BE2C (cell line): ENCODE results near the gene PDZD8.
"Not testable (repeated sequence)": the region's sequence is repeated elsewhere in the genome, so short reads cannot be mapped to it uniquely, and the experiment has no call there.

Source experiments
- DNase-seq: peaks from one replicate; pipeline ENCODE4 v3.0.0-alpha.2; 2020
- H3K27me3 ChIP-seq: fragments of 250-450 bp; sonication (Bioruptor Pico); 2 replicates; pipeline ENCODE4 v1.5.1; 2020; ENCODE audit warnings: mild to moderate bottlenecking
- H3K36me3 ChIP-seq: fragments of 250-450 bp; sonication (Bioruptor Pico); 2 replicates; pipeline ENCODE4 v1.5.1; 2020; ENCODE audit warnings: mild to moderate bottlenecking
- H3K4me1 ChIP-seq: fragments of 250-450 bp; sonication (Bioruptor Pico); 2 replicates; pipeline ENCODE4 v1.5.1; 2020
- H3K4me3 ChIP-seq: 2 replicates; pipeline ENCODE4 v1.5.1; 2011; ENCODE audit warnings: low read depth, low read length
- H3K9me3 ChIP-seq: fragments of 250-450 bp; sonication (Bioruptor Pico); 2 replicates; pipeline ENCODE4 v1.5.1; 2020
- TF ChIP-seq, protein P1 (sequence below): IDR thresholded peaks from 2 replicates; pipeline ENCODE4 v1.5.1; 2012; ENCODE audit warnings: mild to moderate bottlenecking, low read depth, low read length

Gene PDZD8

DNA sequence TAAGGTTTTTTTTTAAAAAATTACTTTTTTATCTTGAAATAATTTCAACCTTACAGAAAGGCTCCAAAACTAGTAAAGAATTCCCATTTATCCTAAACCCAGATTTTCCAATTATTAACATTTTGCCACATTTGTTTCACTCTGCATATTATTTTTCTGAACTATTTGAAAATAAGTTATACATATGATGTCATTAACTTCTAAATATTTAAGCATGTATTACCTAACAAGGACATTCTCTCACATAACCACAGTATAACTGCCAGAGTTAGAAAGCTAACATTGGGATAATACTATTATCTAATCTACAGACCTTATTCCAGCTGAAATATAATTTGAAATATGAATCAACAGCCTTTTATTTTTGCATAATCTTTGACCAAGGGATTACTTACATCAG lies 68.6 kb downstream of the PDZD8 start:
- no peaks in the 10 kb centered on the region for H3K36me3 ChIP-seq
- DNase-seq = no peak
- no peak overlapping the region for H3K4me3 ChIP-seq
- H3K27me3 ChIP-seq = no peaks in the 10 kb centered on the region
- H3K4me1 ChIP-seq = no peaks in the 10 kb centered on the region
- TF ChIP-seq, protein P1, sequence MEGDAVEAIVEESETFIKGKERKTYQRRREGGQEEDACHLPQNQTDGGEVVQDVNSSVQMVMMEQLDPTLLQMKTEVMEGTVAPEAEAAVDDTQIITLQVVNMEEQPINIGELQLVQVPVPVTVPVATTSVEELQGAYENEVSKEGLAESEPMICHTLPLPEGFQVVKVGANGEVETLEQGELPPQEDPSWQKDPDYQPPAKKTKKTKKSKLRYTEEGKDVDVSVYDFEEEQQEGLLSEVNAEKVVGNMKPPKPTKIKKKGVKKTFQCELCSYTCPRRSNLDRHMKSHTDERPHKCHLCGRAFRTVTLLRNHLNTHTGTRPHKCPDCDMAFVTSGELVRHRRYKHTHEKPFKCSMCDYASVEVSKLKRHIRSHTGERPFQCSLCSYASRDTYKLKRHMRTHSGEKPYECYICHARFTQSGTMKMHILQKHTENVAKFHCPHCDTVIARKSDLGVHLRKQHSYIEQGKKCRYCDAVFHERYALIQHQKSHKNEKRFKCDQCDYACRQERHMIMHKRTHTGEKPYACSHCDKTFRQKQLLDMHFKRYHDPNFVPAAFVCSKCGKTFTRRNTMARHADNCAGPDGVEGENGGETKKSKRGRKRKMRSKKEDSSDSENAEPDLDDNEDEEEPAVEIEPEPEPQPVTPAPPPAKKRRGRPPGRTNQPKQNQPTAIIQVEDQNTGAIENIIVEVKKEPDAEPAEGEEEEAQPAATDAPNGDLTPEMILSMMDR = no peak
- H3K9me3 ChIP-seq = no peaks in the 10 kb centered on the region

DNA sequence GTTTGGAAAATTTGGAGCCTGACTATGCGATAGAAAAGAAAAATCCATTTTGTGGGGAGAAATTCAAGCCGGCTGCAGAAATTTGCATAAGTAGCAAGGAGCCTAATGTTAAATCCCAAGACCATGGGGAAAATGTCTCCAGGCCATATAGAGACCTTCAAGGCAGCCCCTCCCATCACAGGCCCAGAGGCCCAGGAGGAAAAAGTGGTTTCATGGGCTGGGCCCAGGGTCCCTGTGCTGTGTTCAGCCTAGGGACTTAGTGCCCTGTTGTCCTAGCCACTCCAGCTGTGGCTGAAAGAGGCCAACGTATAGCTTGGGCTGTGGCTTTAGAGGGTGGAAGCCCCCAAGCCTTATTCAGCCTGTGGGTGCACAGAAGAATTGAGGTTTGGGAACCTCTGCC lies 71.8 kb downstream of the PDZD8 start:
- not testable (repeated sequence) for DNase-seq, H3K4me1 ChIP-seq, H3K4me3 ChIP-seq, H3K9me3 ChIP-seq, H3K36me3 ChIP-seq, H3K27me3 ChIP-seq

DNA sequence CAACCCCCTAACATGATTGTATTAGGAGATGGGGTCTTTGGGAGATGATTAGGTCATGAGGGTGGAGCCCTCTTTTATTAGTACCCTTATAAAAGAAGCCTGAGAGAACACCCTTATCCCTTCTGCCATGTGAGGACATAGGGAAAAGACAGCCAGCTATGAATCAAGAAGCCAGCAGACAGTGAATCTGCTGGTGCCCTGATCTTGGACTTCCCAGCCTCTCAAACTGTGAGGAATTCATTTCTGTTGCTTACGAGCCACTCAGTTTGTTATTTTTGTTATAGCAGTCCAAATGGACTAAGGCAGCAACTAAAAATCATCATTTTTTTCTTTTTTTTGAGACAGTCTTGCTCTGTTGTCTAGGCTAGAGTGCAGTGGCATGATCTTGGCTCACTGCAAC lies 74.6 kb downstream of the PDZD8 start:
- Histone ChIP-seq H3K27me3 (no peaks in the 10 kb centered on the region), H3K4me3 (no peak overlapping the region), H3K9me3 (no peaks in the 10 kb centered on the region), H3K36me3 (no peaks in the 10 kb centered on the region), H3K4me1 (no peaks in the 10 kb centered on the region)
- DNase-seq = no peak
- TF ChIP-seq, protein P1 = no peak

DNA sequence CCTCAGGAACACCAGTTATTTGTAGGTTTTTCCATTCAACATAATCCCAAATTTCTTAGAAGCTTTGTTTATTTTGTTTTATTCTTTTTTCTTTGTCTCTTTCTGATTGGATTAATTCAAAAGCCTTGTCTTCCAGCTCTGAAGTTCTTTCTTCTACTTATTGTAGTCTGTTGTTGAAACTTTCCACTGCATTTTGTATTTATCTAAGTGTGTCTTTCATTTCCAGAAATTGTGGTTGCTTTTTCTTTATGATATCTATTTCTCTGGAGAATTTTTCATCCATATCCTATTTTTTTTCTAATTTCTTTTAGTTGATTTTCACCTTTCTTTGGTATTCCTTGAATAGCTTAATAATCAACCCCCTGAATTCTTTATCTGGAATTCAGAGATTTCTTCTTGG lies 75.8 kb downstream of the PDZD8 start:
- no peaks in the 10 kb centered on the region for H3K27me3 ChIP-seq
- H3K4me1 ChIP-seq = no peaks in the 10 kb centered on the region
- TF ChIP-seq, protein P1 = no peak
- H3K9me3 ChIP-seq = no peaks in the 10 kb centered on the region
- H3K36me3 ChIP-seq = no peaks in the 10 kb centered on the region
- DNase-seq = no peak
- H3K4me3 ChIP-seq = no peak overlapping the region

DNA sequence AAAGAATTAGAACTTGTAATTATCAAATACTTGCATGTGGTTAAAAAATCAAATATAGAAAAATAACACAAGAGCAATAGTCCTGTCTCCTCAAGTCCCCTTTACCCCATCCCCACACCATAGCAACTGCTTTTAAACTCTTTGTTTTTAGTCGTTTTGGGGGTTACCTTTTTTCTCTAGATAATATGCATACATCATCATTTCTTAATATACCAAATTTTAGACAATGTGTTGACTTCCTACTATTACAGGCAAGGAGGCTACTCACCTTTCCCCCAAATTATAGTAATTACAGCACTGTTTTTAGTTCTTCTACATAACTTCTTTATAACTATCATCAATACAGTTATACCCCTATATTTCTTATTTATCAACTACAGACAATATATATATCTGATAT lies 77.0 kb downstream of the PDZD8 start:
- no peak for DNase-seq
- no peaks in the 10 kb centered on the region for H3K9me3 ChIP-seq
- H3K27me3 ChIP-seq = no peaks in the 10 kb centered on the region
- H3K4me1 ChIP-seq = no peaks in the 10 kb centered on the region
- no peaks in the 10 kb centered on the region for H3K36me3 ChIP-seq
- TF ChIP-seq, protein P1 = no peak
- H3K4me3 ChIP-seq = no peak overlapping the region

DNA sequence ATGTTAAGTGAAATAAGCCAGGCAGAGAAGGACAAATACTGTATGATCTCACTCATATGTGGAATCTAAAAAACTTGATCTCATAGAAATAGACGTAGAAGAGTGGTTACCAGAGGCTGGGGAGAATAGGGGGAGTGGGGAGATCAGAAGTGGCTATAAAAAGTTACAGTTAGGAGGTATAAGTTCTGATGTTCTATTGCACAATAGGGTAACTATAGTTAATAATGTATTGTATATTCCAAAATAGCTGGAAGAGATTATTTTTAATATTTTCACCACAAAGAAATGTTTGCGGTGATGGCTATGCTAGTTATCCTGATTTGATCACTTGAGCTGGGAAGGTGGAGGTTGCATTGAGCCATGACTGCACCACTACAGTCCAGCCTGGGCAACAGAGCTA lies 80.5 kb downstream of the PDZD8 start:
- no peaks in the 10 kb centered on the region for H3K36me3 ChIP-seq
- H3K27me3 ChIP-seq = no peaks in the 10 kb centered on the region
- no peaks in the 10 kb centered on the region for H3K4me1 ChIP-seq
- TF ChIP-seq, protein P1 = no peak
- no peaks in the 10 kb centered on the region for H3K9me3 ChIP-seq
- no peak for DNase-seq
- no peak overlapping the region for H3K4me3 ChIP-seq

DNA sequence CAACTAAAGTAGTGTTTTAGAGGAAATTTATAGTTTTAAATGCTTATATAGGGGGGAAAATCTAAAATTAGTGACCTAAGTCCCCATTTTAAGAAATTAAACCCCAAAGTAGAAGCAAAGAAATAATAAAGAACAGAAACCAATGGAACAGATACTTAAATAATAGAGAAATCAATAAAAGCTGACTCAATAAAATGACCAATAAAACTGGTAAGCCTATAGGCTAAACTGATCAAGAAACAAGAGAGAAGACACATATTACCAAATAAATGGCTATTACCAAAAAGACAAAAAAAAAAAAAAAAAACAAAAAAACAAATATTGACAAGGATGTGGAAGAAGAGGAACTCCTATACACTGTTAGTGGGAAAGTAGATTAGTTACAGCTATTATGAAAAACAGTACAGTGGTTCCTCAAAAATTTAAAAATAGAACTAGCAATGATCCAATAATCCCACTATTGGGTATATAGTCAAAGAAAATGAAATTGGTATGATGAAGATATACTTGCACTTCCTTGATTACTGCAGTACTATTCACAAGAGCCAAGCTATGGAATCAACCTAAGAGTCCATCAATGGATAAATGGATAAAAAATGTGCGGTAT lies 81.1 kb downstream of the PDZD8 start:
- H3K9me3 ChIP-seq = no peaks in the 10 kb centered on the region
- no peaks in the 10 kb centered on the region; the same call in 1 of the 2 replicates for H3K36me3 ChIP-seq
- H3K4me3 ChIP-seq = no peak overlapping the region
- TF ChIP-seq, protein P1 = no peak
- H3K4me1 ChIP-seq = no peaks in the 10 kb centered on the region
- no peak for DNase-seq
- H3K27me3 ChIP-seq = no peaks in the 10 kb centered on the region

DNA sequence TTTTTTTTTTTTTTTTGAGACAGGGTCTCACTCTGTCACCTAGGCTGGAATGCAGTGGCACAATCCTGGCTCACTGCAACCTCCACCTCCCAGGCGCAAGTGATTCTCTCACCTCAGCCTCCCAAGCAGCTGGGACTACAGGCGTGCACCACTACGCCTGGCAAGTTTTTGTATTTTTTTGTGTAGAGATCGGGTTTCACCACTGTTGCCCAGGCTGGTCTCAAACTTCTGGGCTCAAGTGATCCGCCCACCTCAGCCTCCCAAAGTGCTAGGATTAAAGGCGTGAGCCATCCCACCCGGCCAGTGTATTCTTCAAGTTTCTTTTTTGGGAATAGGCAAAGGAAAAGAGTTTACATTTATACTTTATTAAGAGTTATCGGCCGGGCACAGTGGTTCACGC lies 84.4 kb downstream of the PDZD8 start:
- H3K4me3 ChIP-seq, H3K4me1 ChIP-seq, H3K36me3 ChIP-seq, H3K27me3 ChIP-seq, DNase-seq, H3K9me3 ChIP-seq: not testable (repeated sequence)
